CD4-positive, alpha-beta T cell treated with Interleukin-21 for 1 hour (primary cell): Measurements from ENCODE around the gene CHSY3.

Experiments
- DNase-seq: peaks from one replicate; pipeline ENCODE4 v3.0.0-alpha.2; 2020

The CHSY3 gene

DNA sequence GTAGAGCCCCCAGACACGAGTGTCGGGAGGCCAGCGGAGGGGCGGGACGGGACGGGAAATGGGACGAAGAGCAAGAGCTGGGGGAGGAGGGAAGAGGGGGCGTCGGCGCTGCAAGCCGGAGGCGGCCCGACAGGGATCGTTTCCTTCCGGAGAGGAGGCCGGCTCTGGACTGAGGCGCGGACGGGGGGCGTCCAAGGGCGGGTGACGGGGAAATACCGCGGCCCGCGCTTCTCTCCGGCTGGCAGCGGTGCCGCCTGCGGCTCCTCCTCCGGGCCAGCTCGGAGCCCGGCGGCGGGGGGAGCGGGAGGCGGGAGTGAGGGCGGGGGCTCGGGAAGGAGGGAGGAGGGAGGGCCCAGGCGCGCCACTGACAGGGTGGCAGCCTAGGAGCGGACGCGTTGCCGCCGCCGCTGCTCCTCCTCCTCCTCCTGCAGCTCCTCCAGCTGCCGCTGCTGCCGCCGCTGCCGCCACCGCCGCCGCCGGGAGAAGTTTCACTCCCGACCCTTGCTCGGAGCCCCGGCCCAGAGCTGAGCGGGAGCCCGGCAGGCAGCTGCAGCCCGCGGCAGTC, at the start of gene CHSY3:
Gene CHSY3 (plus strand): TSS at position 364 of the 565 bp plus-strand sequence.
- peak; percentile 10 for DNase-seq

DNA sequence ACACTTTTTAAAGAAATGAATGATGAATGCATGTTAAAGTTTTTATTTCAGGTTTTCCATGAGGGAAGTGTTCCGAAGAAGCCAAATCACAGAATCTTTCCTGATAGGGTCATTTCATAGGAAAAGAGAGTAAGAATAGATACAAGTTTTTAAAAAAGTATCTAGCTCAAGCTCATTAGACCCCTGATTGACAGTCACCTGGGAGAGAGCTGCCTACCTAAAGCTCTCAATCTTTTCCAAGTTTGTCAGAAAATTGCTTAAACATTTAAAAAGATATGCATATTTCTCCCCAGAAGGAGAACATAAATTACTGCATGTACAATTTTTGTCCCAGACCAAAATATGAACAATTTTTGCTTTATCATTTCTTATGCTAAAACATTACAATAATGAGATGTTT, 47.9 kb upstream of the CHSY3 start:
- no peak for DNase-seq

DNA sequence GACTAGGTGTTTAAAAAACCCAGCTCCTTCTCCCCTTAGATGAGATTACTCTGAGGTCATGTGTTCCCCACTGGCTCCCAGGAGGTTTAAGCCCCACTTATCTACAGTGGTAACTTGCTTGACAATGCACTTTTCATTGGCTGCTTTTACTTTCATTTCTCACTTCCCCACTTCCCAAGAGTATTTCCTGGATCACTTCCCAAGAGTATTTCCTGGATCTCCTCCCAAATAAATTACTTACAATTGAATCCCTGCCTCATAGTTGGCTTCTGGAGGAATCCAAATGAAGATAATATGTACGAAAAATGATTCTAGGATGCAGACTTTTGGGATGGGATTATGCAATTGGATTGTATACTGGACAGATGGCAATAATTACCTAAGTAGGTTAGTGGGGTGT, 47.1 kb upstream of the CHSY3 start:
- no peak for DNase-seq

DNA sequence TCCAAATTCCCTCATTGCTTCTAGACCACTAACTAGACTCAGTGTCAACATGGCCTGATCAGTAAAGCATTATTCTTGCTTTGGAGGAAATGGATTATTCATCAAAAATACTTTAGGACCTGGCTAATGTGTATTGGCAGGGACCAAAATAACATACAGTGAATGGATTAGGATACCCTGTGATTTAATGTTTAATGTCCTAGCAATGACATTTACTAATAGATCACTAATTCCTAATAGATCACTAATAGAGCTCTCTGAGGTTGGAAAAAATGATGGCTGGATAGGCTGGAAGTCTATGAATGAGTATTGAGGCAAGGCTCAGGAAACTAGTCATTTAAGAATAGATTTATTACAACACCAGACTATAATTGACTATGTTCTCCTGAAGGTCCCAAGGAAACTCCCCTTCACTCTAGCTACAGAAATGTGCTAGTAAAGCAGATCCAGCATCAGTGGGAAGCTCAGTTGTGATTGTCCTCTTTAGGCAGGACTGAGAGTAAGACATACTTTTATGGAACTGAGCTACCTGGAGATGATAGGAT, 46.1 kb upstream of the CHSY3 start:
- no peak for DNase-seq

DNA sequence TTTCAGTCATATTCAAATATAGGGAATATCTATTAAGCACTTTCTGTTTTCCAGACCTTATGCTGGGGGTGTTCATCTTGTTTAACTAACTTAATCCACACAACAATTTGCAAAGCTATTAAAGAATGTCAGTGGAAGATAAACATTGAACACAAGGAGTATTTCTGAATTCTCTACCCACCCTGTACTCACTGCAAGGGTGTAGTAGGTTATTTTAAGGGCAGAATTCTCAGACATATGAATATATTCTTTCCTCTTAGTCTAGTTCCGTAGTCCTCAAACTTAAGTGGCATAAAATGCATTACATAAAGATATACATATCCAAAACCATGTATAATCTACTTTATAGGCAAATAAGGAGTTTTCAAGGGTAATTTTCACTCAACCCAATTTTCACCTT, 19.9 kb upstream of the CHSY3 start:
- no peak for DNase-seq

DNA sequence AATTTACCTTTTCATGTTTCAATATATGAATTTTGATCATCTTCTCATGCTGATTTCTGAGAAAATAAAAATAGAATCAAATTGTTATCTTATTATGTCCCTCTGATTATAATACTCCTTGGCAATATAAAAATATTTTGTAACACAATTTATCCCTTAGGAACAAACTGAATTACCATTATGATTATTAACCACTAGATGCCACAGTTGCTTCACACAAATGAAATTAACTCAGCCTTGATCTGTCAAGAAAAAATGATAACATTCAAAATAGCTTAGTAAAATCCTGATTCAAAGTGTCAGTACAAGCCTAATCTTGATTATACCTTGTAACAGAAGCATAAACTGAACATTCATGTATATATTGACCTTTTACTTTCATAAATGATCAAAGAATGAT, 4.8 kb upstream of the CHSY3 start:
- no peak for DNase-seq

DNA sequence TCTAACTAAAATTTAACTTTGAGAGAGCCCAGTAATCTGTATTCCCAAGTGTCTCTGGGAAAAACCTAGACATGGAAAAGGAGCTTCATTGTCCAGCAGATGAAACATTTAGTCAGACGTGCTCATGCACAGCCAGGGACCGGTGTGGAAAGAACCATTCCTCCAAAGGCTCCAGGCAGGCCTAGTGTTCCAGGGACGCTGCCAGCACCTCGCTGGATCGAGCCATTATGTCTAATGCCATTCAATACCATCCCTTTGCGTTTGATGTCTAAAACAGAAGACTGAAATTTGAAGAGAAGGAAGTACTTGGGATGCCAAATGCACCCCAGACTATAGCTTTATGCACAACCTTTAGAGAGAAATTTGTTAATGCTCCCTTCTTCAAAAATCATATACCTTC, 1.4 kb upstream of the CHSY3 start:
- no peak for DNase-seq

DNA sequence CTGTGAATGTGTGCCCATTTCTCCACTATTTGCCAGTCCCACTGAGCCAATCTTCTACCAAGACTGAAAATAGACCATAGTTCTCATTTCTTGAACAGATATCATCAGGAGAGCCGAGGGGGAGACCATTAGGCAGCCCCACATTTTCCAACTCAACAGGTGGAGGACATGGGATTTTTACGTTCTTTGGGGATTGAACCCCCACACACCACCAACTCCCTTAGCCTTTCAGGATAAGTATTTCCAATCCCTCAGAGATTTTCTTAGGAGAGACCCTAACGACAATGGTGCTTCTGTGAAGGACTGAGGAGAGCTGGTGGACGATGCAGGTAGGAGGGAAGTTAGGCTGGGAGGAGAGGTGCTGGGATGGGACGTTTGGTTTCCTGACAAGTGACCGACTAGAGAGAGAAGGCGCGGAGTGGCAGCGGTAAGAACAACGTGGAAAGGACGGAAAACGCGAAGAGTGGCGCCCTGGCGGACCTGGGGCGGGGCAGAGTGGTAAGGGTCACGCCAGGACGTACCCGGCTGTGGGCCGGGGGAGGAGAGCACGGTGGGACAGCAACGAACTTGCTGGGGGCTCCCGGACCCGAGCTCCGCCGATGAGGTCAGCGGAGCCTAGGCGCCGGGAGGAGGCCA, 681 bp upstream of the CHSY3 start:
- no peak for DNase-seq

DNA sequence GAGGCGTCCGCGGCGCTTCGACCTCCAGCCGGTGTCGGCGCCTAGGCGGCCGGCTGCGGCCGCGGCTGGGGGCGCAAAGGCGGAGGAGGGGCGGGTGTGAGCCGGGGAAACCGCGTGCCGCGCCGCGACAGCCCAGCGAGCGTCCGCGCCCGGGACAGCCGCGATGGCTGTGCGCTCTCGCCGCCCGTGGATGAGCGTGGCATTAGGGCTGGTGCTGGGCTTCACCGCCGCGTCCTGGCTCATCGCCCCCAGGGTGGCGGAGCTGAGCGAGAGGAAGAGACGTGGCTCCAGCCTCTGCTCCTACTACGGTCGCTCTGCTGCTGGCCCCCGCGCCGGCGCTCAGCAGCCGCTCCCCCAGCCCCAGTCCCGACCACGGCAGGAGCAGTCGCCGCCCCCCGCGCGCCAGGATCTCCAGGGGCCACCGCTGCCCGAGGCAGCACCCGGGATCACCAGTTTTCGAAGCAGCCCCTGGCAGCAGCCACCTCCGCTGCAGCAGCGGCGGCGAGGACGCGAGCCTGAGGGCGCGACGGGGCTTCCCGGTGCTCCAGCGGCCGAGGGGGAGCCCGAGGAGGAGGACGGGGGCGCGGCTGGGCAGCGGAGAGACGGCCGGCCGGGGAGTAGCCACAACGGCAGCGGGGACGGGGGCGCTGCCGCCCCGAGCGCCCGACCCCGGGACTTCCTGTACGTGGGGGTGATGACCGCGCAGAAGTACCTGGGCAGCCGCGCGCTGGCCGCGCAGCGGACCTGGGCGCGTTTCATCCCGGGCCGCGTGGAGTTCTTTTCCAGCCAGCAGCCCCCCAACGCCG, 605 bp downstream of the CHSY3 start:
- no peak for DNase-seq

DNA sequence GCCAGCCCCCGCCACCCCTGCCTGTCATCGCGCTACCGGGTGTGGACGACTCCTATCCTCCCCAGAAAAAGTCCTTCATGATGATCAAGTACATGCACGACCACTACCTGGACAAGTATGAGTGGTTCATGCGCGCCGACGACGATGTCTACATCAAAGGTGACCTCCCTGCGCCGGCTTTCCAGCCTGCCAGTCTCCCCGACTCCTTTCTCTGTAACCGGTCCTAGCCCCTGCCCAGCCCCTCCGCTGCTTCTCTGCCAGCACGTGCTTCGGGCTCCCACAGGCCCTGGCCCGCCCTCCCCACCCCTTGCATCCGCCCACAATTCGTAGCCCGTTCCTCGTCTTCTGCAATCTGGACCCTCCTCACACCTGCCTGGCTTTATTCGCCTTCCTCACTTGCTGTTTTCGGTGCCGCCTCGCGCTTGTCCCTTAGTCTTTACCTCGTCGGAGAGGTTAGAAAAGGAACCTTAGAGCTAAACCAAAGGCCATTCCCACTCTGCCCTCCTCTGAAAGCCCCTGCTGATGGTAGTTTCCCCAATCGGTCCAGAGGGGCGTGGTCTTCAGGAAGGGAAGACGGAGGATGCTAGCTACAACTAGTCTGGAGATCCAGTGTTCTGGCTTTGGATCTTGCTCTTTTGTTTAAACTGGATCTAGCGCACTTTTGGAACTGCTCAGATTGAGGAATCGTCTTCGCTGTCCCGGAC, 1.4 kb downstream of the CHSY3 start:
- no peak for DNase-seq

DNA sequence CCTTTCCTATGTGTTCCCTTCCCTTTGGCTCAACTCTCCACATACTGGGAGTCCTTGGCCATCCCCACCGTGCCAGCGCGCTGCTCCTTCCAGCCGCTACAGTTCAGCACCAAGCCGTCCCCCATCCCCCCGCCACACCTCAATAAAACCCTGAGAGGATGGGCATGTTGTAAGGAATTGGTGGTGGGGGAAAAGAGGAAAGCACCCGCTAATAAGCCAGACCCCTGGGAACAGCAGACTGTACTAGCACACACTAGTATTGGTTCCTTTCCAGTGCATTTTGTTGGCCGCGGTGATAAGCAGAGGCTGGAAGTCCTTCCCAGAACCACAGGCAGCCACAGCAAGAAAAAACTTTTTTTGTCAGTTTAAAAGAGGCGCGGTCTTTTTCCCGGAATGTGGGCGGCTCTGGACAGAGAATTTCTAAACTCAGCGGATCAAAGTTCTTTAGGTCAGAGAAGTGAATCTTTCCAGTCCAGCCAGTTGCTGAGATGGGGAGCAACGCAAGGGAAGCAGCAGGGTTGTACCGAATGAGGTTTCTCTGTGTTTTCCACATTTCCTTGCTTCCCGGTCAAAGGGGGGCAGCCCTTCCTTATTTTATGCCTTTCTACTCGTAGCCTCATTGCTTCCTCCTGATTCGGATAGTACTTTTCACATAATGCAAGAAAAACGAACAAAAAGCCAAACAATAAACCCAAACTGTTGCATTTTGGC, 2.1 kb downstream of the CHSY3 start:
- DNase-seq: no peak

DNA sequence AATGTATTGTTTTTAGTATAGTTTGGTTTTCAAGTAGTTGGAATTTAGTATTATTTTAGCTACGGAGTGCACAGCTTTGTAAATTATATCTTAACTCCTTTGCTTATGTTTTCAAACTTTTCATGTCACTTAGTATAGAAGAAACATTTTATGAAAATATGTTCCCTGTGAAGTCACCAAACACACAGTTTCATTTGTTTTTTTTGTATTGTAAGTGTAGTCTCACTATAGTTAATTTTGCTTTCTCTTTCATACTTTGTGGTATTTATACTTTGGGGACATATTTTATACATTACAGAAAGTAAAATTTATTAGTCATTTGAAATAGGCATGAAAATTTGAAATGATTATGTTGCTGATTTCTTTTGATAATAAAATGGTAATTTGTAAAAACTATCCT, 5.0 kb downstream of the CHSY3 start:
- no peak for DNase-seq

DNA sequence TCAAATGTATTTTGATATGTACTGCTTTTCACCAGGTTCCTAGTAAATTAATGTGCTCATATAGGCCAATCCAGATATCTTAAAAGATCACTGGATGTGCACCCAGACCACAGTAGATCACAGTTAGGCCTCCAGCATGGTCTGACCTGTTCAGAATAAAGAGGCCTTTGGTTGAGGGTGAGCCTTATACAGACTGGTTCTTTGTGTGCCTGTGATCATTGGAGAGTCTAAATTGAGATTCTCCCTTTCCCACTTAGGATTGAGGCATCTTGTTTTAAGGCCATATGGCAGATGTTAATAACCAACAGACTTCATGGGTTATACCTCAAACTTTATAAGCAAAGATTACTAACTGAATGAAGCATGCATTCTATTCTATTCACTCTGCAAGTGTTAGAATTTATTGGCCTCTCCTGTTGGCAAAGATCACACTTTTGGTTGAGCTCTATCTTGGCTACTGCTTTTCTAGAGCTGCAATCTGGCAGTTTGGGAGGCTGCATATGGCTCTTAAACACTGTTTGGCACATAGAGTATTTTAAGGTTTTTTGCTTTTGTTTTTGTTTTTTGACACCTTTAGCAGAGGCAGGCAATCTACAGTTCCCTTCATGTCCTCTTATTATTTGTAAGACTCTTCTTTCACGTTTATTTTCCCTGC, 8.5 kb downstream of the CHSY3 start:
- no peak for DNase-seq

DNA sequence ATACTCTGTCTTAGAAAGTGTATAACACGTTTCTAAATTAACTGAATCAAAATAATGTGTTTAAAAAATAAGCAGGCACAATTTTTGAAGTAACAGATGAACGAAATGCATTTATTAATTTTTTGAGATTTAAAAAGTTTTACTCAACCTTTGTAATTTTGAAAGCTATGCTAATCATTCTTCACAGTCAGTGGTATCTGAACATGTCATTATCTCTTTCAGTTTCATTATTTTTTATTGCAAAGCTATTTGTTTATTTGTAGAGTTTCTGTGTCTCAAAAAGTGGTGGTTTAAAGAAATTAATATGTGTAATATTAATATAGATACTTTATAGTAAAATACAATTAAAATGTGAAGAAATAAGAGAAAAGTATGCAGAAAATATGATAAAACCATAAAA, 11.2 kb downstream of the CHSY3 start:
- no peak for DNase-seq

DNA sequence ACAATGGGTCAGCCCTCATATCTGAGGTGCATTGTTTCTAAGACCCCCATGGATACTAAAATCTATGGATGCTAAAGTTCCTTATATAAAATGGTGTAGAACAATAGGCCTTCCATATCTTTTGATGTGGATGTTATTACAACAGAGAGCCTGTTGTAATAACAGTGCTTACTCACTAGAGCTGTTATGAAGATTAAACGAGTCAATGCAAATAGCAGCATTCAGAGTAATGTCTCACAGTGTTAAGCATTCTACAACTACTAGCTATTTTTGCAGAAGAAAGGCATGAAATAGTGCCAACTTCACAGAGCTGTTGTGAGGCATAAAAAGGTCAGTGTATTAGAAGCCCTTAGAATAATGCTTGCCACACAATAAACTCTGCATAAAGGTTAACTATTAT, 13.0 kb downstream of the CHSY3 start:
- DNase-seq: no peak

DNA sequence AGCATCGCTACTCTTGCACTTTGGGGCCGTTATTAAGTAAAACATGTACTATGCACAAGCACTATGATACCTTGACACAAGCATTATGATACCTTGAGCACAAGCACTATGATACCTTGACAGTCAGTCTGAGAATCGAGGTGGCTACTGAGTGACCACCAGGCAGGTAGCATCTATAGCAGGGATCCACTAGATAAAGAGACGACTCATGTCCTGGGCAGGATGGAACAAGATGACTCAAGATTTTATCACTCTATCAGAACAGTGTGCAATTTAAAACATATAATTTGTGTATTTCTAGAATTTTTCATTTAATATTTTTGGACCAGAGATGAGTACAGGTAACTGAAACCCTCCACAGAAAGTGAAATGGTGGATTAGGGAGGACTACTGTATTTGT, 16.9 kb downstream of the CHSY3 start:
- no peak for DNase-seq

DNA sequence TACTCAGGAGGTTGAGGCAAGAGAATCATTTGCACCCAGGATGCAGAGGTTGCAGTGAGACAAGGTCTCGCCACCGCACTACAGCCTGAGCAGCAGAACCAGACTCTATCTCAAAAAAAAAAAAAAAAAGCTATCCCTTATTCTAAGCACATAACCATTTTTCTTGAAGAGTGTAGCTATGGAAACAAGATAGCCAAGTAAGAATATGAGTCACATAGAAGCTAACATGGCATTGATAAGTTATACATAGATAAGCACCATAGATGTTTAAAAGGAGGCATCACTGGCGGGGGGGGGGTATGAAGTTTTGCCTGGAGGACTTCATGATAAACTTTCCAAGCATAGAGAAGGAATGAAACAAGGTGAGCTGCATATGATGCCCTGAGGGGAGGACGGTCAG, 26.0 kb downstream of the CHSY3 start:
- no peak for DNase-seq

DNA sequence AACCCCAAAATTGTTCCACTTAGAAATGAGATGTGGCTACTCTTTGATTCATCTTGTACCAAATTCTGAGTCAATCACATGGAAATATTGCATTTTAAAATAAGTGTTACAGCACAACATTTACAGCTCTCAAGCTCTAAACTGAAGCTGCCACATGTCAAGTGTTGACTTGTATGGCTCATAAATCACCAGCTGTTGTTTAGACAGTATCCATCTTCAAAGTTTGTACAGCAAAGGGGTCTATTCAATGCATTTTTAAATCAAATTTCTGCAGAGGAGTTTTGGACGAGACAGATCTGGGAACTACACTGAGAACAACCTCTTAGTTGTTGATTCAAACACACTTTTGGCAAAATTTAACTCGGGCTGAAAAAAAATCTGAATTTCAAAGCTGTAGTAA, 31.4 kb downstream of the CHSY3 start:
- DNase-seq: no peak

DNA sequence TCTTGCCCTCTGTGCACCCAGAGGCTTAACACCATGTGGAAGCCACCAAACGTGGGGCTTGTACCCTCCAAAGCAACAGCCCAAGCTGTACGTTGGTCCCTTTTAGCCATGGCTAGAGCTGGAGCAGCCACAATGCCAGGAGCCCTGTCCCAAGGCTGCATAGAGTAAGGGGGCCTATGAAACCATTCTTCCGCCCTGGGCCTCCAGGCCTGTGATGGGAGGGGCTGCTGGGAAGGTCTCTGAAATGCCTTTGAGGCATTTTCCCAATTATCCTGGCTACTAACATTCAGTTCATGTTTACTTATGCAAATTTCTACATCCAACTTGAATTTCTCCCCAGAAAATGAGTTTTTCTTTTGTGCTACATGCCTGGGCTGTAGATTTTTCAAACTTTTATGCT, 33.8 kb downstream of the CHSY3 start:
- DNase-seq: no peak

DNA sequence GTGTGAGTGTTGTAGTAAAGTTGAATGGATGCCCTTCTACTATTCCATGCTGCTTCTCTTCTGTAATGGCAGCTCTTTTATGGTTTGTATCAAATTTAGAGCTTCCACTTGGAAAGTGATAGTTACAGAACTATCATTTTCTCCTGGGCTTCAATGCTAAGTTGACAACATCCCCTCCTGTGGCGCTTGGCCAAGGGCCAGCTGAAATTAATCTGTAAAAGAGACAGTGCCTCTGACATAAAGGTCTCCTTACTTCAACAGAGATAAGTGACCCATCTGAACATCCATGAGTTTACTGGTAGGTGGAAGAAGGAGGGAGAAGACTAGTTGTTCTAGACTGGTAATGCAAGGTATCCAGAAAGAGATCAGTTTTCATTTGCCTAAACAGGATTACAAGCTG, 39.7 kb downstream of the CHSY3 start:
- DNase-seq: no peak

DNA sequence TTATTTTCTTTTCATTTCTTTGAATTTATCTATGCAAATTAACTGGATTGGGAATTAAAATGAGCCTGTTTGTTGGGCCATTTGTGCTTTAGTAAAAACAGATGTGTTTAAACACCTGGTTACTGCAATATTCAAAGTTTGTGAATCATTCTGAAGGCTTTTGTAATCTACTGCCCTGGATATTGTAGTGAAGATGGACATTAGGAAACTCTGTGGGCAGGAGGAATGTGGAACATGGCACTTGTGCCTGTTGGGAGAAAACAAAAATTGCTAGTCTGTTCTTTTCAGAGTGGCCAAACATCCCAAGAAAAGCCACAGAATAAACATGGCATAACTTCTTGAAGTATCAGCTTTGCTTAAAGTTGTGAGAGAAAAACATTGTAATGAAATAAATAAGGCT, 40.8 kb downstream of the CHSY3 start:
- DNase-seq: no peak

DNA sequence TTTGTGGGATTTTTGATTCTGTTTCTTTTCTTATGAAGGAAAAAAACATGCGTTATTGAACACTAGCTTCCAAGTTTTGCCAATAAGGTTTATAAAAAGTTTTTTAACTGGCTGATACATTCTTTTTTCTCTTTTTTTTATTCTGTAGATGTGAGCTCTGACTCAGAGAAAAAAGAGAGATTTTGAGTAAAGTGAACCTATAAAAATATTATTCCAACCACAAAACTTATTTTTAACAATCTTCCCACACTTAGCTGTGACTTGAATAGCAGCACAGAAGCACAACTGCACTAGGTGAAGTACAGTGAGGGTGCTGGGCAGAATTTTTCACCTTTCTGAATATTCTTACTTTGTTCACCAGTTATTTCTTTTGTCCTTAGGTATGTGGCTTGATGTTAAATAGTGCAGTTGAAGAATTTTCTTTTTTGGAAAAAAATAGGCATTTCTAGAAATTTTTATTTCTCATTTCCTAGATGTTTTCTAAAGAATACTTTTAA, 41.6 kb downstream of the CHSY3 start:
- no peak for DNase-seq
